GM23248 (cell line): ENCODE measurements around the gene CSAG1.

Experiments
- EZH2 ChIP-seq: fragments of 200-600 bp; sonication (generic); IDR thresholded peaks from 2 replicates; pipeline ENCODE4 v1.6.1; 2018; ENCODE audit warnings: antibody characterized with exemption, mild to moderate bottlenecking; ENCODE audit not compliant: insufficient read depth, poor library complexity, severe bottlenecking
- EZH2phosphoT487 ChIP-seq: fragments of 200-600 bp; sonication (generic); IDR thresholded peaks from 2 replicates; pipeline ENCODE4 v1.6.1; 2018; ENCODE audit warnings: antibody characterized with exemption, moderate library complexity, mild to moderate bottlenecking, low read depth; ENCODE audit not compliant: insufficient read depth

DNA sequence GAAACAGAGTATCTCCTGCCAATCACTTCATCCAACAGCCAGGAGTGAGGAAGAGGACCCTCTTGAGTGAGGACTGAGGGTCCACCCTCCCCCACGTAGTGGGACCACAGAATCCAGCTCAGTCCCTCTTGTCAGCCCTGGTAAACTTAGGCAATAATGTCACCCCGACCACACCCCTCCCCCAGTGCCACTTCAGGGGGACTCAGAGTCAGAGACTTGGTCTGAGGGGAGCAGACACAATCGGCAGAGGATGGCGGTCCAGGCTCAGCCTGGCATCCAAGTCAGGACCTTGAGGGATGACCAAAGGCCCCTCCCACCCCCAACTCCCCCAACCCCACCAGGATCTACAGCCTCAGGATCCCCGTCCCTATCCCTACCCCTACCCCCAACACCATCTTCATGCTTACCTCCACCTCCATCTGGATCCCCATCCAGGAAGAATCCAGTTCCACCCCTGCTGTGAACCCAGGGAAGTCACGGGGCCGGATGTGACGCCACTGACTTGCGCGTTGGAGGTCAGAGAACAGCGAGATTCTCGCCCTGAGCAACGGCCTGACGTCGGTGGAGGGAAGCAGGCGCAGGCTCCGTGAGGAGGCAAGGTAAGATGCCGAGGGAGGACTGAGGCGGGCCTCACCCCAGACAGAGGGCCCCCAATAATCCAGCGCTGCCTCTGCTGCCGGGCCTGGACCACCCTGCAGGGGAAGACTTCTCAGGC lies at the start of gene CSAG1, which contains the start of gene MAGEA12:
- TF ChIP-seq EZH2 (no peak), EZH2phosphoT487 (no peak)
